ENCODE results near the gene SPATA1. TPM values are rescaled to one million over a fixed set of nuclear protein-coding genes. Genes with fewer than 3 reads are reported as not detected.

SPATA1 gene
- polyA plus RNA-seq, 1 of the 3 experiments (the other 2 are of a cell fraction): 1.2 TPM

GRCh38 chr1:84585803-84586202 is 79.6 kb downstream of the SPATA1 start (continued):
- no peak for TF ChIP-seq NRF1 (IDR thresholded peaks at IDR 0.05; ENCODE audit: low read depth, low read length)
- no peak for TF ChIP-seq CHD2 (IDR thresholded peaks at IDR 0.05; ENCODE audit: low read length, partially characterized antibody)
- no peak for TF ChIP-seq GATA2 (CRISPR knock-in tag; IDR thresholded peaks at IDR 0.05)
- TF ChIP-seq FOSL2 (IDR thresholded peaks at IDR 0.05; ENCODE audit: borderline replicate concordance, low read depth): no peak
- no peak for TF ChIP-seq TEAD4 (IDR thresholded peaks at IDR 0.05; ENCODE audit: borderline replicate concordance, insufficient read depth)
- TF ChIP-seq RXRA (IDR thresholded peaks at IDR 0.05; ENCODE audit: borderline replicate concordance, low read depth): no peak
- TF ChIP-seq MXI1 (IDR thresholded peaks at IDR 0.05; ENCODE audit: low read depth, low read length): no peak

DNA sequence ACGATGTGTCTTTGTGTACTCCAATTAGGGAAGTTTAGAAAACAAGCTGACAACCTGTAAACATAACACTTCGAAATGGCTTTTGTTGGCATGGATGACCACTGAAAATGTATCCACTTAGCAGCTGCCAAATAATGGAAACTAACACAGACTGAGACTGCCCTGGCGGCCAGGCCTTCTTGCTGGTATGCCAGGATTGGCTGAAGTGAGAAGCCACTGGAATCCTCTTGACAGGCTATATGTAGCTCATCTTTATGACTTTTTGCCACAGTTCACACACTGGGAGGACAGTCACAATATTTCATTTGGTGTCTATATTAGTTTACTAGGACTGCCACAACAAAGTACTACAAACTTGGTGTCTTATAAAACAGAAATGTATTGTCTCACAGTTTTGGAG is 80.9 kb downstream of the SPATA1 start:
- CTCF ChIA-PET: interaction anchor here (0.7 to 1.2 kb wide), 3 partner anchors 32 to 185 kb away, joined by 3 to 6 read pairs (median 3); no protein-coding TSS in a partner anchor
- POLR2A ChIA-PET: no interaction called here

More for the DNA sequence above, 80.9 kb downstream of the SPATA1 start:
- H3K36me3 ChIP-seq (replicated peaks in 1 of 2; ENCODE audit: control insufficient read depth in 1 of 2, insufficient read depth in 2 of 2, low read length in 1 of 2): no peaks in the 10 kb centered on the region
- peaks cover 7 to 8% of the 10 kb centered on the region in 2 experiments; a peak in 2 of 4 replicates for H3K4me1 ChIP-seq (ENCODE audit: control insufficient read depth in 1 of 2, insufficient read depth in 2 of 2, low read depth in 1 of 2, low read length in 1 of 2)
- H3K9me3 ChIP-seq: no peaks in the 10 kb centered on the region
- H2AFZ ChIP-seq (ENCODE audit: low read depth): no peak overlapping the region
- H3K79me2 ChIP-seq (ENCODE audit: insufficient read depth): no peaks in the 10 kb centered on the region
- H3K27ac ChIP-seq (ENCODE audit: low read depth in 2 of 2, low read length in 1 of 2): no peak overlapping the region
- H3K27me3 ChIP-seq (ENCODE audit: insufficient read depth): no peaks in the 10 kb centered on the region
- no peak overlapping the region for H3K4me2 ChIP-seq
- no peaks in the 10 kb centered on the region for H3F3A ChIP-seq (replicated peaks; ENCODE audit: insufficient read depth)
- no peak for TF ChIP-seq SIN3A (IDR thresholded peaks at IDR 0.05; ENCODE audit: borderline replicate concordance, low read depth, low read length)
- no peak for TF ChIP-seq MAX (IDR thresholded peaks at IDR 0.05; ENCODE audit: low read depth)
- no peak for TF ChIP-seq IRF3 (IDR thresholded peaks at IDR 0.05; ENCODE audit: low read depth, low read length)
- no peak for TF ChIP-seq CTCF (IDR thresholded peaks at IDR 0.05)
- no peak for TF ChIP-seq MEF2A (IDR thresholded peaks at IDR 0.05; ENCODE audit: borderline replicate concordance, low read depth)
- TF ChIP-seq TCF12 (IDR thresholded peaks at IDR 0.05): no peak
- TF ChIP-seq ELF1 (IDR thresholded peaks at IDR 0.05): no peak
- no peak for TF ChIP-seq FOXM1 (IDR thresholded peaks at IDR 0.05; ENCODE audit: low read depth)
- no peak for TF ChIP-seq GABPA (IDR thresholded peaks at IDR 0.05; ENCODE audit: low read depth)
- TF ChIP-seq TAF1 (IDR thresholded peaks at IDR 0.05; ENCODE audit: borderline replicate concordance, low read depth, low read length): no peak
- no peak for TF ChIP-seq POLR2AphosphoS5 (IDR thresholded peaks at IDR 0.05; ENCODE audit: low read depth, low read length)
- TF ChIP-seq RFX5 (IDR thresholded peaks at IDR 0.05; ENCODE audit: low read length): no peak
- TF ChIP-seq NRF1 (IDR thresholded peaks at IDR 0.05; ENCODE audit: low read depth, low read length): no peak
- no peak for TF ChIP-seq RXRA (IDR thresholded peaks at IDR 0.05; ENCODE audit: borderline replicate concordance, low read depth)
- TF ChIP-seq SMC3 (IDR thresholded peaks at IDR 0.05; ENCODE audit: low read depth, low read length): no peak
- TF ChIP-seq PBX3 (IDR thresholded peaks at IDR 0.05): no peak
- no peak for TF ChIP-seq ZBTB33 (IDR thresholded peaks at IDR 0.05; ENCODE audit: borderline replicate concordance, low read depth)
- TF ChIP-seq FOSL2 (IDR thresholded peaks at IDR 0.05; ENCODE audit: borderline replicate concordance, low read depth): no peak
- no peak for TF ChIP-seq TEAD4 (IDR thresholded peaks at IDR 0.05; ENCODE audit: borderline replicate concordance, insufficient read depth)
- no peaks in the 10 kb centered on the region for H4K20me1 ChIP-seq (ENCODE audit: insufficient read depth)
- no peak overlapping the region for H3K4me3 ChIP-seq (ENCODE audit: low read depth in 2 of 2, low read length in 1 of 2)
- H3K9ac ChIP-seq: no peak overlapping the region
- no peaks in the 10 kb centered on the region for H3K9me2 ChIP-seq
- DNase-seq: no peak
- WGBS (ENCODE audit: low lambda C conversion rate): 78% methylated on average over 3 of the region's 3 CpGs
